NB4 (cell line): ENCODE measurements around the gene HDAC2.

Experiments
- MYC ChIP-seq: IDR thresholded peaks from 2 replicates; pipeline ENCODE4 v1.6.1; 2011; ENCODE audit warnings: low read depth, low read length
- POLR2A ChIP-seq: IDR thresholded peaks from 2 replicates; pipeline ENCODE4 v1.6.1; 2011; ENCODE audit warnings: mild to moderate bottlenecking; ENCODE audit not compliant: insufficient read length; ENCODE audit errors: extremely low read depth
- TF ChIP-seq, protein P1 (sequence below): IDR thresholded peaks from one replicate; pipeline ENCODE4 v1.5.1; 2012; ENCODE audit warnings: low read depth, low read length
- TF ChIP-seq, protein P2 (sequence below): IDR thresholded peaks from 2 replicates; pipeline ENCODE4 v1.6.1; 2011; ENCODE audit warnings: low read depth, low read length

- TF ChIP-seq, protein P1, sequence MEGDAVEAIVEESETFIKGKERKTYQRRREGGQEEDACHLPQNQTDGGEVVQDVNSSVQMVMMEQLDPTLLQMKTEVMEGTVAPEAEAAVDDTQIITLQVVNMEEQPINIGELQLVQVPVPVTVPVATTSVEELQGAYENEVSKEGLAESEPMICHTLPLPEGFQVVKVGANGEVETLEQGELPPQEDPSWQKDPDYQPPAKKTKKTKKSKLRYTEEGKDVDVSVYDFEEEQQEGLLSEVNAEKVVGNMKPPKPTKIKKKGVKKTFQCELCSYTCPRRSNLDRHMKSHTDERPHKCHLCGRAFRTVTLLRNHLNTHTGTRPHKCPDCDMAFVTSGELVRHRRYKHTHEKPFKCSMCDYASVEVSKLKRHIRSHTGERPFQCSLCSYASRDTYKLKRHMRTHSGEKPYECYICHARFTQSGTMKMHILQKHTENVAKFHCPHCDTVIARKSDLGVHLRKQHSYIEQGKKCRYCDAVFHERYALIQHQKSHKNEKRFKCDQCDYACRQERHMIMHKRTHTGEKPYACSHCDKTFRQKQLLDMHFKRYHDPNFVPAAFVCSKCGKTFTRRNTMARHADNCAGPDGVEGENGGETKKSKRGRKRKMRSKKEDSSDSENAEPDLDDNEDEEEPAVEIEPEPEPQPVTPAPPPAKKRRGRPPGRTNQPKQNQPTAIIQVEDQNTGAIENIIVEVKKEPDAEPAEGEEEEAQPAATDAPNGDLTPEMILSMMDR: no peak
- TF ChIP-seq MYC (no peak), POLR2A (no peak)
- TF ChIP-seq, protein P2, sequence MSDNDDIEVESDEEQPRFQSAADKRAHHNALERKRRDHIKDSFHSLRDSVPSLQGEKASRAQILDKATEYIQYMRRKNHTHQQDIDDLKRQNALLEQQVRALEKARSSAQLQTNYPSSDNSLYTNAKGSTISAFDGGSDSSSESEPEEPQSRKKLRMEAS: no peak
These were observed 28.3 kb upstream of the HDAC2 start for GRCh38 chr6:113999284-113999683.
